Measurements from ENCODE around the gene RAB11FIP4. TPM values are rescaled to one million over a fixed set of nuclear protein-coding genes. Genes with fewer than 3 reads are reported as not detected.

The RAB11FIP4 gene
- total and polyA plus RNA-seq, 8 donors: 6.5 to 42.7 (median 24.5) TPM

GRCh38 chr17:31497431-31497830, 106.0 kb downstream of the RAB11FIP4 start:
- Histone ChIP-seq H3K4me1 (peaks cover 47 to 77% (median 59%) of the 10 kb centered on the region in 3 donors), H3K9me3 (no peaks in the 10 kb centered on the region), H3K4me3 (no peak overlapping the region), H3K27ac (no peak overlapping the region), H3K36me3 (no peaks in the 10 kb centered on the region), H3K27me3 (no peaks in the 10 kb centered on the region)
- no peak for FAIRE-seq
- intact Hi-C loops (cut with DNase I): no loop called here
- whole genome bisulfite sequencing, 2 donors: 81 to 83% methylated on average over 6 of the region's 6 CpGs
- no peak for ATAC-seq
- DNase-seq: no peak
- no peak for TF ChIP-seq CTCF (IDR thresholded peaks at IDR 0.05)

- Histone ChIP-seq H3K36me3 (no peaks in the 10 kb centered on the region), H3K27me3 (no peaks in the 10 kb centered on the region), H3K4me1 (peaks cover 39 to 69% (median 51%) of the 10 kb centered on the region in 3 donors), H3K27ac (no peak overlapping the region), H3K9me3 (no peaks in the 10 kb centered on the region), H3K4me3 (no peak overlapping the region)
- intact Hi-C loops (cut with DNase I): no loop called here
- DNase-seq (peak in 4 of 6 donors; percentile 60 to 82 (median 63)), FAIRE-seq (no peak), ATAC-seq (peak in 3 of 4 donors; percentile 39 to 70 (median 59))
- no peak for TF ChIP-seq CTCF (IDR thresholded peaks at IDR 0.05)
- WGBS, 2 donors: 50 to 57% methylated on average over 10 of the region's 10 CpGs
Measured at GRCh38 chr17:31497994-31498826, 106.7 kb downstream of the RAB11FIP4 start.

- DNase-seq (peak in 5 of 6 donors; percentile 58 to 71 (median 66)), FAIRE-seq (no peak), ATAC-seq (peak; percentile 65 to 87 (median 82))
- Histone ChIP-seq H3K4me1 (peaks cover 22 to 51% (median 33%) of the 10 kb centered on the region in 3 donors), H3K27ac (peak overlapping the region; percentile 43 to 75 (median 58)), H3K36me3 (no peaks in the 10 kb centered on the region), H3K4me3 (no peak overlapping the region), H3K27me3 (no peaks in the 10 kb centered on the region), H3K9me3 (no peaks in the 10 kb centered on the region)
- TF ChIP-seq CTCF (IDR thresholded peaks at IDR 0.05): no peak
- WGBS, 2 donors: 9% methylated on average over 11 of the region's 11 CpGs
- intact Hi-C loops (cut with DNase I): no loop called here
Measured at GRCh38 chr17:31499771-31500554, 108.5 kb downstream of the RAB11FIP4 start.

- Histone ChIP-seq H3K27me3 (no peaks in the 10 kb centered on the region), H3K36me3 (no peaks in the 10 kb centered on the region), H3K9me3 (no peaks in the 10 kb centered on the region), H3K4me1 (peaks cover 12 to 25% (median 23%) of the 10 kb centered on the region in 3 donors), H3K27ac (no peak overlapping the region), H3K4me3 (no peak overlapping the region)
- FAIRE-seq (no peak), ATAC-seq (no peak), DNase-seq (no peak)
- no peak for TF ChIP-seq CTCF (IDR thresholded peaks at IDR 0.05)
- intact Hi-C loops (cut with DNase I): no loop called here
- WGBS, 2 donors: 100% methylated on average over 1 of the region's 1 CpG
Measured at GRCh38 chr17:31506517-31506916, 115.0 kb downstream of the RAB11FIP4 start.

All from pancreas (tissue), 10 donors.